Measurements from ENCODE around the gene OVOL2. TPM values are rescaled to one million over a fixed set of nuclear protein-coding genes. Genes with fewer than 3 reads are reported as not detected.

The OVOL2 gene
- total and polyA plus RNA-seq, 2 of the 4 experiments (the other 2 are of a cell fraction), result not detected

DNA sequence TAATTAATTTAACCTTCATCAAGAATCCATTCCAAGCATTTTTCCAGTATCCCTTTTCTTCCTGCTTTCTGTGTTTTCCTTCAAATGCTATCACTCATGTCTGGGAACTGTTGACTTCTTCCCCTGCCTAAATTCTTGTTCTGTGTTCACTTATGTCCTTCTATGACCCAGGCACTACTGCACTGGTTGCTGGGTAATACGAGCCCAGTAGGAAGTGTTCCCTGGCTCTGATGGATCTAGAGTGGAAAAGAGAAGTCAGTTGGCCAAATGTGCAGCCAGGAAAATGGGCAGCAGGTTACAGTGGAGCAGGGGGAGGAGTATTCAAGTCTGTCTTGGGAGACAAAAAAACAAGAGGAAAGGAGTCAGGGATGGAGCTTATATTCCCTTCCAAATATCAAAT lies 7.1 kb downstream of the OVOL2 start:
- Histone ChIP-seq H3K36me3 (ENCODE audit: control insufficient read depth, insufficient read depth, low read length) (no peaks in the 10 kb centered on the region), H2BK15ac (ENCODE audit: low read depth, low read length) (no peak overlapping the region), H3K27me3 (ENCODE audit: control insufficient read depth, insufficient read depth, low read length) (peaks cover 36% of the 10 kb centered on the region), H2AK9ac (replicated peaks; ENCODE audit: low read depth, low read length, poor library complexity) (no peak overlapping the region), H3K9ac (ENCODE audit: low read depth, low read length) (no peak overlapping the region), H2AK5ac (ENCODE audit: low read depth, low read length) (no peak overlapping the region), H3K23ac (ENCODE audit: low read depth, low read length) (no peak overlapping the region), H3K18ac (ENCODE audit: low read depth, low read length) (no peak overlapping the region), H4K5ac (ENCODE audit: low read depth, low read length) (no peak overlapping the region), H3K9me3 (ENCODE audit: control insufficient read depth, insufficient read depth, low read length) (no peaks in the 10 kb centered on the region), H3K14ac (replicated peaks; ENCODE audit: low read depth, low read length) (no peak overlapping the region), H3K79me1 (ENCODE audit: low read depth in 1 of 2, low read length in 2 of 2) (no peaks in the 10 kb centered on the region), H3K9me1 (ENCODE audit: insufficient read depth, low read length) (no peaks in the 10 kb centered on the region), H2AFZ (replicated peaks; ENCODE audit: low read length, poor library complexity) (no peak overlapping the region), H2BK120ac (ENCODE audit: low read depth, low read length) (no peak overlapping the region), H3K4ac (ENCODE audit: low read depth, low read length) (no peak overlapping the region), H4K8ac (ENCODE audit: low read depth in 2 of 2, low read length in 2 of 2) (no peak overlapping the region), H3K27ac (ENCODE audit: insufficient read depth, low read length) (no peak overlapping the region), H3K4me1 (ENCODE audit: control insufficient read depth, insufficient read depth, low read length) (no peaks in the 10 kb centered on the region), H3K56ac (ENCODE audit: extremely low read depth, insufficient read depth, low read length) (no peak overlapping the region), H3K4me2 (ENCODE audit: low read depth, low read length) (no peak overlapping the region), H4K91ac (ENCODE audit: insufficient read depth, low read depth, low read length) (no peak overlapping the region), H4K20me1 (ENCODE audit: insufficient read depth, low read length) (no peaks in the 10 kb centered on the region), H3K4me3 (ENCODE audit: insufficient read depth, low read depth, low read length) (no peak overlapping the region), H2BK20ac (ENCODE audit: low read depth, low read length) (no peak overlapping the region), H2BK5ac (ENCODE audit: low read depth, low read length, poor library complexity, severe bottlenecking) (no peak overlapping the region)
- no CpG with 5 or more reads among the region's 1 CpG for WGBS, 2 experiments (ENCODE audit: extremely low coverage in 2 of 2, insufficient read length in 1 of 2)
- ChIA-PET CTCF (no interaction called here), POLR2A (ENCODE audit: unreplicated experiment) (no interaction called here)
- intact Hi-C loops (cut with micrococcal nuclease), result no loop called here
- in situ Hi-C loops (cut with MboI; ENCODE audit: low sequenced_read_pairs), result no loop called here
- no peak for ATAC-seq (ENCODE audit: low read depth)
- dilution Hi-C loops (cut with HindIII; ENCODE audit: low sequenced_read_pairs, unreplicated experiment), result no loop called here
- DNase-seq, result no peak
- BruUV-seq (replicated peaks), result no TSS peak
- TF ChIP-seq POLR2A (IDR thresholded peaks at IDR 0.05; ENCODE audit: low read depth, low read length), result no peak

Measured in IMR-90 (cell line).